Spleen (tissue), 7 donors: ENCODE measurements around the gene CAPSL.

ENCODE experiments used
- CTCF ChIP-seq, 11 experiments: fragments of 200-600 bp in 7 of 11; fragments of 450-650 bp in 4 of 11; sonication (generic) in 4 of 11; IDR thresholded peaks in 8 of 11; conservative IDR thresholded peaks in 3 of 11; 1 replicate in 7 of 11; 2 replicates in 4 of 11; pipeline versions ENCODE4 v1.4.0 to v1.8.0; 2016 to 2021; ENCODE audit warnings: antibody characterized with exemption in 11 of 11, inconsistent platforms in 4 of 11, mild to moderate bottlenecking in 1 of 11
- POLR2A ChIP-seq, 3 donors: fragments of 450-650 bp; IDR thresholded peaks; one replicate each; pipeline ENCODE4 v1.5.1; 2017; ENCODE audit warnings: antibody characterized with exemption in 3 of 3, mild to moderate bottlenecking in 1 of 3
- POLR2AphosphoS5 ChIP-seq, 3 donors: sonication (generic); formaldehyde crosslinking; IDR thresholded peaks; one replicate each; pipeline ENCODE4 v1.5.1; 2017; ENCODE audit warnings: antibody characterized with exemption in 3 of 3
- donor health status: DM: no; HTN: no; CAD: no; lungs with moderate emphysema.
- donor health status: DM: no; HTN: no; CAD: no.
- donor health status: DM: no; HTN: no; CAD: no.

GRCh38 chr5:35870605-35871004 lies 67.8 kb downstream of the CAPSL start:
- TF ChIP-seq POLR2A (IDR thresholded peaks at IDR 0.05) (no peak), CTCF (IDR thresholded peaks at IDR 0.05 in 8 of 11, conservative IDR thresholded peaks at IDR 0.05 in 3 of 11) (no peak), POLR2AphosphoS5 (IDR thresholded peaks at IDR 0.05) (peak in 2 of 3 donors; percentile 10 to 41)
